ENCODE measurements around the gene NTRK1. TPM values are rescaled to one million over a fixed set of nuclear protein-coding genes. Genes with fewer than 3 reads are reported as not detected.

Gene NTRK1
- total RNA-seq (ENCODE audit: low replicate concordance) = 0.08 and 0.12 TPM in 2 replicates

DNA sequence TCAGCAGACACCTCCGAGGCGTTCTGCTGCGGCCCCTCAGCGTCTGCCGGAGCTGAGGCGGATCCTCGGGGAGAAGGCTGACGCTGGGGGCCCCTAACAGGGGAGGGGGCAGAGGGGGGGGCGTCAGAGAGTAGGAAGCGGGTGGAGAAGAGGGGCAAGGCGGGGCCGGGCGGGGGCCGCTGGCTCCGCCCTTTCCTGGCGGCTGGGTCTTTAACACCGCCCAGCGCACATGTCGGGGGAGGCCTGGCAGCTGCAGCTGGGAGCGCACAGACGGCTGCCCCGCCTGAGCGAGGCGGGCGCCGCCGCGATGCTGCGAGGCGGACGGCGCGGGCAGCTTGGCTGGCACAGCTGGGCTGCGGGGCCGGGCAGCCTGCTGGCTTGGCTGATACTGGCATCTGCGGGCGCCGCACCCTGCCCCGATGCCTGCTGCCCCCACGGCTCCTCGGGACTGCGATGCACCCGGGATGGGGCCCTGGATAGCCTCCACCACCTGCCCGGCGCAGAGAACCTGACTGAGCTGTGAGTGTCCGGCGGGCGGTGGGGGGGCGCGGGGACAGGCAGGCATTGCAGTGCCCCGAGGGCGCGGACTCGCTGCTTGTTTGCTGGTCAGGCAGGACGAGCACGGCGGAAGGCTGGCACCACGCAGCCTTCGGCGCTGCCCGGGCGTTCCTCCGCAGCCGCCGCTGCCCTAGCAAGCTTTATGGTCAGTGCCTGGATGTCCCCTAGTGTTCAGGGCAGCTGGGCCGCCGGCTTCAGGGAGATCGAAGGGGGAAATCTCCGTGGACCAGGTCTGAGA, at the start of gene NTRK1:
Gene NTRK1, plus strand, starts transcription at position 238 of the 796 bp plus-strand sequence. Its CDS starts 70 bp downstream, at position 308.

DNA sequence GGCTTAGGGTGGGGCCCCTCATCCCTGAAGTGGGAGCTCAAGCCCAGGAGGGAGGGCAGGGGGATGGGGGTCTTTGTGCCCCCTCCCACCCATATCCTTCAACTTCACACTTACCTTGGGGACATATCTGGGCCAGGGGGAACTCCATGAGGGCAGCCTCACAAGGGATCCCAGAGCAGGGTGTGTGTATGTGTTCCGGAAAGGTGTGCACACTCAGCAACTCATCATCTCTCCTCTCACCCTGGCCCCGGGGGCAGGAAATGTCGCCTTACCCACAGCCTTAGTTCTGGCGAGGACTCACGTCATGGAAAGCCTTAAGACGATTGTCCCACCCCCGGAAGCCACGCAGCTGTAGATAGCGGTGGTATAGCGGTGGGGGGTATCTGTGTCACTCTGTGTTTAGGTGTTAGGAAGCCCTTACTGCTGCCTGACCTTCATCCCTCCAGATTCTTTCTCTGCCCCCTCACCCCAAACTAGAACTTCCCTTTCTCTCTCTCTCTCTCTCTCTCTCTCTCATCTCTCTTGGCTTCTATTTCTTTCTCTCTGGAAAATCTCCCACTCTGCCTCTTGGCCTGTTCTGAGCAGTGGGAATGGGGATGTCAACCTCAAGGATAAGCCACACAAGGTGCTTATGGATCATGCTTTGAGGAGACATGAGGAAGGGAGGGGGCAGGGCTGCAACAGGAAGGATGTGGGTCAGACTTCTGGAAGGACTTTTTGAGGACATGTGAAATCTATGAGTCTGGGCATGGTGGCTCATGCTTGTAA, 43.9 kb upstream of the NTRK1 start, which contains the start of gene SH2D2A:
Gene SH2D2A, minus strand, starts transcription at position 288 of the 768 bp plus-strand sequence. Its CDS starts 140 bp downstream, at position 148.

DNA sequence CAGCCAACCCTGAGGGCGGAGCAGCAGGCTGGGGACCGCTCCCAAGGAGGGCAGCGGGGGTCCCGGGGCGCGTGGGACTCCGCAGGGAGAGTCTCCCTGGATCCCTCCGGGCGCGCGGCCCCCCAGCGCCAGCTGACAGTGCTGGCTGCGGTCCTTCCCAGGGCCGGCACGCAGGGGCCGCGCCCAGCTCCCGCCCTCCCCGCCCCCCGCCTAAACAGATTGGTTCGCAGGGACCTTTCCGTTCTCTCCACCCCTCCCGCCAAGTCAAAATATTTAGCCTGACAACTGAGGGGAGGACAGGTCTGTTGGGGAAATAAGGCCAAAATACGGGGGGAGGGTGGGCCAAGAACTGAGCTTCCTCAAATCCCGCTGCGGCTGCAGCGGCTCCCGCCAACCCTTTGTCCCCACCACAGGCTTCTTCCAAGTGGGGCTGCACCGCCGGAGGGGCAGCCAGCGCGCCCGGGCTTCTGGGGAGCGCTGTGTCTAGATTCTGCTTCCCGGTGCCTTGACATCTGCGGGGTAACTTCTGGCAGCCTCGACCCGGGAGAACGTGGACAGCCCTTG, 1.6 kb upstream of the NTRK1 start, which contains the start of gene INSRR:
Gene INSRR, minus strand, starts transcription at position 159 of the 564 bp plus-strand sequence. CDS start 496 bp downstream, outside the sequence.

DNA sequence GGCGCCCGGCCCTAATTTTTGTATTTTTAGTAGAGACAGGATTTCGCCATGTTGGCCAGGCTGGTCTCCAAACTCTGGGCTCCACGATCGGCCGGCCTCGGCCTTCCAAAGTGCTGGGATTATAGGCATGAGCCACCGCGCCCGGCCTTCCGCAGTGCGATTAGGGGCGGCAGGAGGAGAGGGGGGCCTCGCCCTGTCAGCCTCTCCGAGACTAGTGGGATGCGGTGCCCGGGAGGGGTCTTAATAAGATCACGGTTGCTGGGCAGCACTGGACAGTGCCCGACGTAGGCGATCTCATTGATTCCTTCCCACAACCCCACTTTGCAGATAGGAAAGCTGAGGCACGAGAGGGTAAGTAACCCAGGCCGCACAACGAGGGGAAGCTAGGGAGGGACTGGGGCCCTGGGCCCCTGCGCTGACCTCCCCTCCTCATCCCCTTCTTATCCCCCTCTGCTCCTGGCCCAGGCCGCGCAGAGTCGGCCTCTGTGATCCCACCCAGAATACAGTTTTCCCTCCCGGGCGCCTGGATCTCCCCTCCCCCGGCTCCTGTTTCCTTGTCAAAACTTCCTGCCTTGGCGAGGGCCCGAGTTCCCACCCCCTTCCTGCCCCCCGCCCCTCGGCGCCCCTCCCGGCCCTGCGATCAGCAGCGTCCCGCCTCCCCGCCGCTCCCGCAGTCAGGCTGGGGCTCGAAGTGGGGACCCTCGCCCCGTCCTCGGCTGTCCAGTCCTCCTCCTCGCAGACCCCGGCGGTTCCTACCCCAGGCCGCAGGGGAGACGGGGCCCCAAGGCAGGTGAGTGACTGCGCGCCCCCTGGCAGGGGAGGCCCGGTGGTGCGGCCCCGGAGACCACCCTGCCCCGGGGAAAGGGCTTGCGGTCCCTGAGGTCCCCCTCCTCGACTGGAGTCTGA, 32.6 kb downstream of the NTRK1 start, which contains the start of gene PEAR1:
Gene PEAR1, plus strand, starts transcription at position 671 of the 906 bp plus-strand sequence. CDS start 10,209 bp downstream, outside the sequence.

DNA sequence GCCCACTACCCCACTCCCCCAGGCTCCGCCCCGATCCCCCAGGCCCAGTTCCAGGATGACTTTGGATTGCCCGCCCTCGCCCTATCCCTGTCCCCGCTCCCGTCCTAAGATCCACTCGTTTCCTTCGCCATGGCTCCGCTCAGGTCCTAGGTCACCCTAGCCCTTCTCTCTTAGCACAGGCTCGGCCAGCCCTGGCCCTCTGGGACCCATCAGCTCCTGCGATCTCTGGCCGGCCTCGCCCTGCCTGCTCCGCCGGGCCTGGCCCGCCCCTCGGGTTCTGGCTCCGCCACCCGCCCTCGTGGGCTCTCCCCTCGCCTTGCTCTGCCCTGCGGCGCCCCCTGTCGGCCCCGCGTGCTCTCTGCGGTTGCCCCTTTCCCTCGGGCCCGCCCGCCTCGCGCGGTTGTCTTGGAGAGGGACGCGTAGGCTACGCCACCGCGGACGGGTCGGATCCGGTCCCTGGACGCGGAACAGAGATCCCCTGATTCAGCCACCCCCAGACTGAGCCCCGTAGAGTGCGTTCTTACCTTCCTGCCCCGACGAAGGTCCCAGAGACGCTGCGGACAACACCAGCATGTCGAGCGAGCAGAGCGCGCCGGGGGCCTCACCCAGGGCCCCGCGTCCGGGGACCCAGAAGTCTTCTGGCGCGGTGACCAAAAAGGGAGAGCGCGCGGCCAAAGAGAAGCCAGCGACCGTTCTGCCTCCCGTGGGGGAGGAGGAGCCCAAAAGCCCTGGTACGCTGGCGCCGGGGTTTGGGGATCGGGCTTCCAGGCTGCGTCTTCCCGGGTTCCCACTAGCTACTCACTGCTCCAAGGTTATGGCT, 59.8 kb downstream of the NTRK1 start, which contains the start of gene LRRC71:
Gene LRRC71, plus strand, starts transcription at position 400 of the 820 bp plus-strand sequence. Its CDS starts 172 bp downstream, at position 572.

Other genes with a start within 250 kb of the NTRK1 start
- not detected in 2 replicates for gene HAPLN2, start 241.4 kb upstream of the NTRK1 start, total RNA-seq (ENCODE audit: low replicate concordance)
- gene BCAN, start 218.7 kb upstream of the NTRK1 start, total RNA-seq (ENCODE audit: low replicate concordance) = 0.08 TPM in 1 of 2 replicates, not detected in the other
- 12.4 and 71.8 TPM in 2 replicates for gene NES, start 183.5 kb upstream of the NTRK1 start, total RNA-seq (ENCODE audit: low replicate concordance)
- gene CRABP2, start 155.3 kb upstream of the NTRK1 start, total RNA-seq (ENCODE audit: low replicate concordance) = 5.0 and 87.6 TPM in 2 replicates
- 5.7 and 8.7 TPM in 2 replicates for gene METTL25B, start 132.4 kb upstream of the NTRK1 start, total RNA-seq (ENCODE audit: low replicate concordance)
- 7.1 and 7.4 TPM in 2 replicates for gene ISG20L2, start 132.1 kb upstream of the NTRK1 start, total RNA-seq (ENCODE audit: low replicate concordance)
- 44.3 and 62.1 TPM in 2 replicates for gene MRPL24, start 119.8 kb upstream of the NTRK1 start, total RNA-seq (ENCODE audit: low replicate concordance)
- gene HDGF, start 109.2 kb upstream of the NTRK1 start, total RNA-seq (ENCODE audit: low replicate concordance) = 138 and 145 TPM in 2 replicates
- gene PRCC, start 93.3 kb upstream of the NTRK1 start, total RNA-seq (ENCODE audit: low replicate concordance) = 3.7 and 9.8 TPM in 2 replicates
- 0.30 TPM in 1 of 2 replicates, not detected in the other for gene SH2D2A, start 44.0 kb upstream of the NTRK1 start, total RNA-seq (ENCODE audit: low replicate concordance)
- gene INSRR, start 1.7 kb upstream of the NTRK1 start, total RNA-seq (ENCODE audit: low replicate concordance) = under 0.01 TPM in 1 of 2 replicates, not detected in the other
- gene PEAR1, start 32.9 kb downstream of the NTRK1 start, total RNA-seq (ENCODE audit: low replicate concordance) = 1.8 and 6.8 TPM in 2 replicates
- gene LRRC71, start 59.8 kb downstream of the NTRK1 start, total RNA-seq (ENCODE audit: low replicate concordance) = 0.08 TPM in 1 of 2 replicates, not detected in the other
- gene ARHGEF11, start 184.9 kb downstream of the NTRK1 start, total RNA-seq (ENCODE audit: low replicate concordance) = 19.8 and 24.9 TPM in 2 replicates
- gene ETV3L, start 238.9 kb downstream of the NTRK1 start, total RNA-seq (ENCODE audit: low replicate concordance) = not detected in 2 replicates